ENCODE results near the gene PRLR.

- TF ChIP-seq CTCF (IDR thresholded peaks at IDR 0.05; ENCODE audit: low read length) (no peak), EZH2phosphoT487 (IDR thresholded peaks at IDR 0.05; ENCODE audit: low read length) (no peak), EZH2 (optimal IDR thresholded peaks at IDR 0.05; ENCODE audit: low read depth, low read length) (no peak)
Measured at GRCh38 chr5:35029333-35029732, 201.0 kb downstream of the PRLR start.

All from MM.1S (cell line).